Activated CD4-positive, alpha-beta T cell treated with anti-CD3 and anti-CD28 coated beads, Interleukin-2, amount 50 U/mL, for 16 hours (primary cell): Measurements from ENCODE around the gene DST.

ENCODE experiments used
- DNase-seq: peaks from one replicate; pipeline ENCODE4 v3.0.0-alpha.2; 2020

DST gene

DNA sequence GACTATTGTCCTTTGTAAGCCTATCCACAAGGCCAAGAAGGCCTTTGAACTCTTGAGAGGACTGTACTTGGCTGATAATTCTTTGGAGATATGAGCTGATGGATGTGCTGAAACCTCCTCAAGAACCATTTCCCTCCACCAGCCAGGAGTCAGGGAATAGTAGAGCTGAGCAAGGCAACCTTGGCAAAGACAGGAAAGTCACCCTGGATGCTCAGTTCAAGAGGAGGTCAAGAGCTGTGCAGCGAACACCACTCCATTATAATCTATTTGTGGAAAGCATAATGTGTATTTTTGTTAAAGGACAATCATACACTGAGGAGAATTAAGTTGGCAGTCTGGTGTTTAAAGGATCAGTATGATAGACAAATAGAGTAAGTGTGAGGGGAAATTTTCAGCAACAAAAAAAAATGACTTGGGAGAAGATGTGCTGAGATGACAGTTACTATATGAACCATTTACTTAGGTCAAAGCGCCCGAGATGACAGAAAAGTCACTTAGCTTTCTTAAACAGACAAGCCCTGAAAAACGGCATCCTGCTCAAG, 218.1 kb downstream of the DST start:
- DNase-seq: no peak

DNA sequence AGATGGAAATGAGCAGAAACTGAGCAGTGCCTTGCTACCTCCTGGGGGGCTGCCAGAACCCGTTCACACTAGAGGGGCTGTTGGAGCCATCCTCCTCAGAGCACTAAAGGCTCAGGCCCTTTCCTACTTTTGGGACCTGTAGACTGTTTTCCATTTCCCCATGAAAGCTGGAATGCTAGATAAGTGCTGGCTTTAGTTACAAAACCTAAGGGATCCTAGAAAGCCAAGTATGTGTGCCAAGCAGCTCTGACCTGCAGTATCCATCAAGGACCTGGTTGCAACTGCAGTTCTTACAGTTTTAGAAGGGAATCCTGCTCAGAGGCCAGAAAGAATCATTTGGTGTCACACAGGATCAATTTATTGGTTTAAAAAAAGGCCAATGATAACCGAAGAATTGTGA, 218.6 kb downstream of the DST start:
- DNase-seq: no peak

GRCh38 chr6:56420296-56420695, 222.4 kb downstream of the DST start:
- DNase-seq: no peak

DNA sequence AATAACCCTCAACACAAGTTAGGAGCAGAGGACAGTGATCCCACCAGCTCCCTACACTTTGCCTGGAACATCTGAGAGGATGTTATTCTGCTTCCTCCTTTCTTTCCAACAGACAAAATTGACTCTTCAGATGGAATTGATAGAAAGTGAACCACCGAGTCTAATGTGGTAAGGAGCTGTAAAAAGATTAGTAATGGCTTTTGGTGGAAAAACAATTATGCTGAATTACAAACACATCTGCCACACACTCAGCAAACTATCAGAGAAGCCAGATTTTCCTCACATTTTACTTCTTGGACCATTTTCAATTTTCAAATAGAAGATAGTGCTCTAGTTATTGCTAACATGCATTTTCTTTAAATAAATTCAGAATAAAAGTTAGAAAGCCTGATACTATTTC, 223.5 kb downstream of the DST start:
- DNase-seq: no peak

DNA sequence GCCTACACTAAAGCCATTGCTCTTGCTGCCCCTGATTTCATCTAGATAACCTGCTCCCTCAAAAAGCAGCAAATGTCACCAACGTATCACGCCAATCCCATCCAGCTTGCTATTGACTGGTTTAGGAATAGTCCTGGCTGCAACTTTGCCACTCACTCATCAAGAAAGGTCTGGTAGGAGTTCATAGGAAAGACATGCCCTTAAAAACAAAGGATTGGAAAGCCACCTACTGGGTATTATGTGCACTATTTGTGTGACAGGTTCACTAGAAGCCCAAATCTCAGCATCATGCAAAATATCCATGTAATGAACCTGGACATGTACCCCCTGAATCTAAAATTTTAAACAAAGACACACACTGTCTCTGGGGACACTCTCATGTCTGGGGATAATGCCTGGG, 224.9 kb downstream of the DST start:
- DNase-seq: no peak

DNA sequence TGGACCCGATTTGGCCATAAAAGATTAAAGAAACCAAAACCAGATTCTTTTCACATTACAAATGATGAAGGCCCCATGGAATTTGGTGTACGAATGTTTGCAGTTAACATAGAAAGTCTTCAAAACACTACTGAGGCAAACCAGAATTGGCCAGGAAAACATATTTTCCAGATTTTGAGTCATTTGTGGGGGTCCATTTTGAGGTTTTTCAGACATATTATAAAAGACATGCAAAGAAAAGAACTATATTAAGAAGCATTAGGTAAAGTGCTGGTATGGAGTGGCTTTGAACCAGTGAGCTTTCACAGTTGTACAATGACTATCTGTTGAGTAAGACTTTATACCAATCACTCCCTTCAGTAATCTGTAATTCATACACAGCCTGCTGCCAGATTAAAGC, 226.4 kb downstream of the DST start:
- no peak for DNase-seq

DNA sequence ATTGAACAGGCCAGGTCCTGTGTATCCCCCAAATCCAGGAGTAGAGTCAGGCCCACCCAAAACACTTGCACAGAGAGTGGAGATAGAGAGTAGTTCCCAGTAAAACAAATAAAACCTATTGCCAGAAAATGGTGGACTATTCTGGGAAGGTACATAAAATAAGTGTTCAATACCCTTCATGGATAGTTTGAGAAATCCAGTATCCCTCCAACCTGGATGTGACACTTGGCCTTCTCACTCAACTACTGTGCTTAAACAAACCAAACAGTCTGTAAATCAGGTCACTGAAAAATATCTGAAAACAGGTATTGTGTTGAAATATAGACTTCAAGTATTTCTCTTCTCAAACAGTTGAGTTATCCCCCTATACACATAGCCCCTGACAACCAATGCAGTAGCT, 233.7 kb downstream of the DST start:
- no peak for DNase-seq
